ENCODE data around the gene ACTR10. TPM values are rescaled to one million over a fixed set of nuclear protein-coding genes. Genes with fewer than 3 reads are reported as not detected.

The ACTR10 gene
- total RNA-seq, 1 experiment from 2014 or later, result 30.9 TPM

DNA sequence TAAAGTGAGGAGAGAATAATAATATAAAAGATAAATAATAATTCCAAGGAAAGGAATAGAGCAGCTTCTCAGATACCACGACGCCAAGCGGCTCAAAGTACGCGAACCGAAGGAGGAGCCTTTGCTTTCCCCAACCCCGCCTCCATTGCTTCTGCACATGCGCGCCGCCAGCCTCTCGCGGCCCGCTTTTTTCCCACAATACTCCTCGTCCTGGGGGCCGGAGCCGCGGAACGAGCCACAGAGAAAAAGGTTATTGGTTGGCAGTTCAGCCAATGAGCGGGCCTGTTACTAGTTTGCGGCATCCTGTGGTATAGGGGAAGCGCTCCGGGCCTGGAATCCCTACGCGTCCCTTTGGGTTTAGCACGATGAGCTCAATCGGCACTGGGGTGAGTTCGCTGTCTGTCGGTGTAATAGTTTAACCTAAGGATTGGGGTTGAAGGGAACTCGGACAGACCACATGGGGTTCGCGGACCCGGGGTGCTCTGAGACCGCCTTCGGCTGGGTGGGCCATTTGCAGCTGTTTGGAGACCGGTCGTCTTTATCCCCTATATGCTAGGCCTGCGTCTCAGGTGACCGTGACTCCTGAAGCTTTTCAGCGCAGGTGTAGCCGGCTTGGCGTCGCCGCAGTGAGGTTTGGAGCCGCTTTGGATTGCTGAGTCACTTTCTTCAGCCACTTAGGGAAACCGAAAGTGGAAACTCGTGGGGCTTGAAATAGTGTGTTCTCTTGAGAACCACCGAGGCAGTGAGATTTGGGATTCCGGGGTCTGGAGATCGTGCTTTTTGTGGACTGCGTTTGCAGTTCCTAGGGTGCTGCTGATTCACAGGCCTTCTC, 44.8 kb downstream of the ACTR10 start, which contains the start of gene PSMA3 (continued):
- TF ChIP-seq, protein P1, sequence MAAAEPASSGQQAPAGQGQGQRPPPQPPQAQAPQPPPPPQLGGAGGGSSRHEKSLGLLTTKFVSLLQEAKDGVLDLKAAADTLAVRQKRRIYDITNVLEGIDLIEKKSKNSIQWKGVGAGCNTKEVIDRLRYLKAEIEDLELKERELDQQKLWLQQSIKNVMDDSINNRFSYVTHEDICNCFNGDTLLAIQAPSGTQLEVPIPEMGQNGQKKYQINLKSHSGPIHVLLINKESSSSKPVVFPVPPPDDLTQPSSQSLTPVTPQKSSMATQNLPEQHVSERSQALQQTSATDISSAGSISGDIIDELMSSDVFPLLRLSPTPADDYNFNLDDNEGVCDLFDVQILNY (CRISPR knock-in tag; IDR thresholded peaks at IDR 0.05), result no peak
- no peak for TF ChIP-seq TEAD4 (CRISPR knock-in tag; IDR thresholded peaks at IDR 0.05)
- no peak for TF ChIP-seq ZSCAN18 (CRISPR knock-in tag; IDR thresholded peaks at IDR 0.05)
- TF ChIP-seq, protein P2, sequence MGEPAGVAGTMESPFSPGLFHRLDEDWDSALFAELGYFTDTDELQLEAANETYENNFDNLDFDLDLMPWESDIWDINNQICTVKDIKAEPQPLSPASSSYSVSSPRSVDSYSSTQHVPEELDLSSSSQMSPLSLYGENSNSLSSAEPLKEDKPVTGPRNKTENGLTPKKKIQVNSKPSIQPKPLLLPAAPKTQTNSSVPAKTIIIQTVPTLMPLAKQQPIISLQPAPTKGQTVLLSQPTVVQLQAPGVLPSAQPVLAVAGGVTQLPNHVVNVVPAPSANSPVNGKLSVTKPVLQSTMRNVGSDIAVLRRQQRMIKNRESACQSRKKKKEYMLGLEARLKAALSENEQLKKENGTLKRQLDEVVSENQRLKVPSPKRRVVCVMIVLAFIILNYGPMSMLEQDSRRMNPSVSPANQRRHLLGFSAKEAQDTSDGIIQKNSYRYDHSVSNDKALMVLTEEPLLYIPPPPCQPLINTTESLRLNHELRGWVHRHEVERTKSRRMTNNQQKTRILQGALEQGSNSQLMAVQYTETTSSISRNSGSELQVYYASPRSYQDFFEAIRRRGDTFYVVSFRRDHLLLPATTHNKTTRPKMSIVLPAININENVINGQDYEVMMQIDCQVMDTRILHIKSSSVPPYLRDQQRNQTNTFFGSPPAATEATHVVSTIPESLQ (CRISPR knock-in tag; IDR thresholded peaks at IDR 0.05), result no peak
- TF ChIP-seq, protein P3, sequence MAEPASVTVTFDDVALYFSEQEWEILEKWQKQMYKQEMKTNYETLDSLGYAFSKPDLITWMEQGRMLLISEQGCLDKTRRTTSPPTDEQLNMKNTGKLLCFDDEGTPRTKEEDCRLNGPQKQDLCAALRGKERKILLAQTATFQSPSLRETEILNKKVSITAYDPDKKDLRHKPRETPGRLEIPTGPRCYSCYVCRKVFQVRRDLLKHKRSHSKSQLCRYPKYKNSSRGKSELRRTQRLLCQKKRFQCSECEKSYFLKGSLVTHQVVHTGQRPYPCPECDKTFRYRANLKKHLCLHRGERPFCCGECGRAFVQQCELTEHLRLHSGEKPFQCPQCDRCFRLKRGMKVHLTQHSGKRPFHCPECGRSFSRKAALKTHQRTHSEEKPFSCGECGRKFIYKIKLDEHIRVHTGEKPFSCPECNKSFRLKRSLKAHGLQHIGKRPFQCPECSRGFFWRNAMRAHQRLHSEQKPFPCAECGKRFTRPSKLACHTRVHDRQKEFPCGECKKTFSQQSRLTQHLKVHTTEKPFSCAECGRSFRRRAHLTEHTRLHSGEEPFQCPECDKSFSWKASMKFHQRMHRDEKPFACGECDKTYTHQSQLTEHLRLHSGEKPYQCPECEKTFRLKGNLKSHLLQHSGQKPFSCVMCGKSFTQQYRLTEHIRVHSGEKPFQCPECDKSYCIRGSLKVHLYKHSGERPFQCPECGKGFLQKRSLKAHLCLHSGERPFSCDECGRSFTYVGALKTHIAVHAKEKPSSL (CRISPR knock-in tag; conservative IDR thresholded peaks at IDR 0.05), result no peak
- TF ChIP-seq, protein P4, sequence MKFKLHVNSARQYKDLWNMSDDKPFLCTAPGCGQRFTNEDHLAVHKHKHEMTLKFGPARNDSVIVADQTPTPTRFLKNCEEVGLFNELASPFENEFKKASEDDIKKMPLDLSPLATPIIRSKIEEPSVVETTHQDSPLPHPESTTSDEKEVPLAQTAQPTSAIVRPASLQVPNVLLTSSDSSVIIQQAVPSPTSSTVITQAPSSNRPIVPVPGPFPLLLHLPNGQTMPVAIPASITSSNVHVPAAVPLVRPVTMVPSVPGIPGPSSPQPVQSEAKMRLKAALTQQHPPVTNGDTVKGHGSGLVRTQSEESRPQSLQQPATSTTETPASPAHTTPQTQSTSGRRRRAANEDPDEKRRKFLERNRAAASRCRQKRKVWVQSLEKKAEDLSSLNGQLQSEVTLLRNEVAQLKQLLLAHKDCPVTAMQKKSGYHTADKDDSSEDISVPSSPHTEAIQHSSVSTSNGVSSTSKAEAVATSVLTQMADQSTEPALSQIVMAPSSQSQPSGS (CRISPR knock-in tag; IDR thresholded peaks at IDR 0.05; ENCODE audit: borderline replicate concordance, low read depth), result no peak
- 0 out of 2 replicates have a peak, but pooled peaks have one; percentile 17 for TF ChIP-seq CREM (CRISPR knock-in tag; IDR thresholded peaks at IDR 0.05)
- TF ChIP-seq, protein P5, sequence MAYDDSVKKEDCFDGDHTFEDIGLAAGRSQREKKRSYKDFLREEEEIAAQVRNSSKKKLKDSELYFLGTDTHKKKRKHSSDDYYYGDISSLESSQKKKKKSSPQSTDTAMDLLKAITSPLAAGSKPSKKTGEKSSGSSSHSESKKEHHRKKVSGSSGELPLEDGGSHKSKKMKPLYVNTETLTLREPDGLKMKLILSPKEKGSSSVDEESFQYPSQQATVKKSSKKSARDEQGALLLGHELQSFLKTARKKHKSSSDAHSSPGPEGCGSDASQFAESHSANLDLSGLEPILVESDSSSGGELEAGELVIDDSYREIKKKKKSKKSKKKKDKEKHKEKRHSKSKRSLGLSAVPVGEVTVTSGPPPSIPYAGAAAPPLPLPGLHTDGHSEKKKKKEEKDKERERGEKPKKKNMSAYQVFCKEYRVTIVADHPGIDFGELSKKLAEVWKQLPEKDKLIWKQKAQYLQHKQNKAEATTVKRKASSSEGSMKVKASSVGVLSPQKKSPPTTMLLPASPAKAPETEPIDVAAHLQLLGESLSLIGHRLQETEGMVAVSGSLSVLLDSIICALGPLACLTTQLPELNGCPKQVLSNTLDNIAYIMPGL (CRISPR knock-in tag; IDR thresholded peaks at IDR 0.05), result peak; percentile 26; the same call in 1 of the 2 replicates
- TF ChIP-seq ZBTB21 (CRISPR knock-in tag; IDR thresholded peaks at IDR 0.05; ENCODE audit: borderline replicate concordance), result no peak
- TF ChIP-seq ZNF263 (CRISPR knock-in tag; IDR thresholded peaks at IDR 0.05; ENCODE audit: low read depth), result no peak
- no peak for TF ChIP-seq ZNF219 (CRISPR knock-in tag; IDR thresholded peaks at IDR 0.05; ENCODE audit: borderline replicate concordance)
- 0 out of 2 replicates have a peak, but pooled peaks have one; percentile 28 for TF ChIP-seq FOXP1 (CRISPR knock-in tag; IDR thresholded peaks at IDR 0.05; ENCODE audit: borderline replicate concordance)
- TF ChIP-seq, protein P6, sequence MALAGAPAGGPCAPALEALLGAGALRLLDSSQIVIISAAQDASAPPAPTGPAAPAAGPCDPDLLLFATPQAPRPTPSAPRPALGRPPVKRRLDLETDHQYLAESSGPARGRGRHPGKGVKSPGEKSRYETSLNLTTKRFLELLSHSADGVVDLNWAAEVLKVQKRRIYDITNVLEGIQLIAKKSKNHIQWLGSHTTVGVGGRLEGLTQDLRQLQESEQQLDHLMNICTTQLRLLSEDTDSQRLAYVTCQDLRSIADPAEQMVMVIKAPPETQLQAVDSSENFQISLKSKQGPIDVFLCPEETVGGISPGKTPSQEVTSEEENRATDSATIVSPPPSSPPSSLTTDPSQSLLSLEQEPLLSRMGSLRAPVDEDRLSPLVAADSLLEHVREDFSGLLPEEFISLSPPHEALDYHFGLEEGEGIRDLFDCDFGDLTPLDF (CRISPR knock-in tag; IDR thresholded peaks at IDR 0.05), result 0 out of 2 replicates have a peak, but pooled peaks have one; percentile 38
- TF ChIP-seq GTF2I (CRISPR knock-in tag; conservative IDR thresholded peaks at IDR 0.05), result no peak
- TF ChIP-seq, protein P7, sequence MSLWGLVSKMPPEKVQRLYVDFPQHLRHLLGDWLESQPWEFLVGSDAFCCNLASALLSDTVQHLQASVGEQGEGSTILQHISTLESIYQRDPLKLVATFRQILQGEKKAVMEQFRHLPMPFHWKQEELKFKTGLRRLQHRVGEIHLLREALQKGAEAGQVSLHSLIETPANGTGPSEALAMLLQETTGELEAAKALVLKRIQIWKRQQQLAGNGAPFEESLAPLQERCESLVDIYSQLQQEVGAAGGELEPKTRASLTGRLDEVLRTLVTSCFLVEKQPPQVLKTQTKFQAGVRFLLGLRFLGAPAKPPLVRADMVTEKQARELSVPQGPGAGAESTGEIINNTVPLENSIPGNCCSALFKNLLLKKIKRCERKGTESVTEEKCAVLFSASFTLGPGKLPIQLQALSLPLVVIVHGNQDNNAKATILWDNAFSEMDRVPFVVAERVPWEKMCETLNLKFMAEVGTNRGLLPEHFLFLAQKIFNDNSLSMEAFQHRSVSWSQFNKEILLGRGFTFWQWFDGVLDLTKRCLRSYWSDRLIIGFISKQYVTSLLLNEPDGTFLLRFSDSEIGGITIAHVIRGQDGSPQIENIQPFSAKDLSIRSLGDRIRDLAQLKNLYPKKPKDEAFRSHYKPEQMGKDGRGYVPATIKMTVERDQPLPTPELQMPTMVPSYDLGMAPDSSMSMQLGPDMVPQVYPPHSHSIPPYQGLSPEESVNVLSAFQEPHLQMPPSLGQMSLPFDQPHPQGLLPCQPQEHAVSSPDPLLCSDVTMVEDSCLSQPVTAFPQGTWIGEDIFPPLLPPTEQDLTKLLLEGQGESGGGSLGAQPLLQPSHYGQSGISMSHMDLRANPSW (CRISPR knock-in tag; conservative IDR thresholded peaks at IDR 0.05; ENCODE audit: low read depth), result no peak
- TF ChIP-seq TCF7 (CRISPR knock-in tag; IDR thresholded peaks at IDR 0.05; ENCODE audit: low read depth), result no peak
- no peak for TF ChIP-seq MLX (CRISPR knock-in tag; IDR thresholded peaks at IDR 0.05)
- TF ChIP-seq, protein P8, sequence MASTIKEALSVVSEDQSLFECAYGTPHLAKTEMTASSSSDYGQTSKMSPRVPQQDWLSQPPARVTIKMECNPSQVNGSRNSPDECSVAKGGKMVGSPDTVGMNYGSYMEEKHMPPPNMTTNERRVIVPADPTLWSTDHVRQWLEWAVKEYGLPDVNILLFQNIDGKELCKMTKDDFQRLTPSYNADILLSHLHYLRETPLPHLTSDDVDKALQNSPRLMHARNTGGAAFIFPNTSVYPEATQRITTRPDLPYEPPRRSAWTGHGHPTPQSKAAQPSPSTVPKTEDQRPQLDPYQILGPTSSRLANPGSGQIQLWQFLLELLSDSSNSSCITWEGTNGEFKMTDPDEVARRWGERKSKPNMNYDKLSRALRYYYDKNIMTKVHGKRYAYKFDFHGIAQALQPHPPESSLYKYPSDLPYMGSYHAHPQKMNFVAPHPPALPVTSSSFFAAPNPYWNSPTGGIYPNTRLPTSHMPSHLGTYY (CRISPR knock-in tag; IDR thresholded peaks at IDR 0.05), result no peak
- TF ChIP-seq MXD4 (CRISPR knock-in tag; IDR thresholded peaks at IDR 0.05; ENCODE audit: borderline replicate concordance), result no peak
- no peak for TF ChIP-seq GRHL2 (CRISPR knock-in tag; IDR thresholded peaks at IDR 0.05; ENCODE audit: insufficient replicate concordance, severe bottlenecking)

Data from WTC11 (cell line).